A673 (cell line): Measurements from ENCODE around the gene MSH6. TPM values are rescaled to one million over a fixed set of nuclear protein-coding genes. Genes with fewer than 3 reads are reported as not detected.

Experiments used
- BruUV-seq: library from RNA; stranded (reverse); fragments of 400-500 nt; replicated peaks from 2 replicates; lab custom pipeline; 2021; lab: Mats Ljungman, UMichigan
- CTCF ChIA-PET: fragments of 300-600 bp; sonication (Branson Sonifier 250); formaldehyde crosslinking; loops from one replicate; lab custom pipeline; 2022; ENCODE audit warnings: antibody characterized with exemption; lab: Charles Lee
- POLR2A ChIA-PET: fragments of 300-600 bp; sonication (Branson Sonifier 250); formaldehyde crosslinking; loops from one replicate; lab custom pipeline; 2022; ENCODE audit warnings: antibody characterized with exemption; ENCODE audit not compliant: low non-redundant PET; lab: Charles Lee
- DNase-seq: peaks from one replicate; pipeline ENCODE4 v3.0.0-alpha.2; 2015; ENCODE audit warnings: low spot score
- H3K27ac ChIP-seq: fragments of 200-600 bp; sonication (generic); 2 replicates; pipeline ENCODE4 v1.5.1; 2016; ENCODE audit warnings: mixed run types, low read depth, mild to moderate bottlenecking, mixed read lengths, antibody characterized with exemption, low read length; ENCODE audit not compliant: poor library complexity, severe bottlenecking
- H3K27me3 ChIP-seq: fragments of 200-600 bp; sonication (generic); replicated peaks from 2 replicates; pipeline ENCODE4 v1.6.1; 2017; ENCODE audit warnings: mixed run types, low read depth, mild to moderate bottlenecking, mixed read lengths, antibody characterized with exemption, low read length; ENCODE audit not compliant: insufficient read depth, poor library complexity
- H3K36me3 ChIP-seq: fragments of 200-600 bp; sonication (generic); 2 replicates; pipeline ENCODE4 v1.6.1; 2016; ENCODE audit warnings: mixed run types, mild to moderate bottlenecking, mixed read lengths, antibody characterized with exemption, low read length; ENCODE audit not compliant: insufficient read depth, poor library complexity, severe bottlenecking
- H3K4me1 ChIP-seq: fragments of 200-600 bp; sonication (generic); 2 replicates; pipeline ENCODE4 v1.6.1; 2017; ENCODE audit warnings: mixed run types, mild to moderate bottlenecking, mixed read lengths, antibody characterized with exemption, low read length; ENCODE audit not compliant: insufficient read depth, poor library complexity, severe bottlenecking
- H3K4me3 ChIP-seq: fragments of 200-600 bp; sonication (generic); 2 replicates; pipeline ENCODE4 v1.5.1; 2016; ENCODE audit warnings: low read depth, mixed run types, mild to moderate bottlenecking, mixed read lengths, low read length; ENCODE audit not compliant: poor library complexity, severe bottlenecking
- H3K9me3 ChIP-seq: fragments of 200-600 bp; sonication (generic); 2 replicates; pipeline ENCODE4 v1.6.1; 2016; ENCODE audit warnings: mixed run types, low read depth, mild to moderate bottlenecking, mixed read lengths, antibody characterized with exemption, low read length; ENCODE audit not compliant: poor library complexity, severe bottlenecking
- CTCF ChIP-seq: fragments of 300-800, 200-600 bp; sonication (generic); conservative IDR thresholded peaks from 2 replicates; pipeline ENCODE4 v1.5.1; 2017; ENCODE audit warnings: low read depth, mild to moderate bottlenecking, antibody characterized with exemption, low read length, moderate library complexity, mixed read lengths
- EZH2 ChIP-seq: fragments of 200-600 bp; sonication (generic); IDR thresholded peaks from 2 replicates; pipeline ENCODE4 v1.6.1; 2017; ENCODE audit warnings: borderline replicate concordance, low read depth, mild to moderate bottlenecking, mixed read lengths, antibody characterized with exemption, low read length; ENCODE audit not compliant: poor library complexity, severe bottlenecking
- intact Hi-C: fragments of 100-400 bp; cut with micrococcal nuclease; formaldehyde crosslinking; loops from one replicate; pipeline ENCODE4 v1.10.0; 2022; ENCODE audit not compliant: unreplicated experiment
- total RNA-seq: library from RNA; stranded (reverse); gene quantifications from 2 replicates; pipeline ENCODE4 v1.2.3, GENCODE V29; 2021

The MSH6 gene
- total RNA-seq, 1 experiment from 2014 or later, result 182 TPM

DNA sequence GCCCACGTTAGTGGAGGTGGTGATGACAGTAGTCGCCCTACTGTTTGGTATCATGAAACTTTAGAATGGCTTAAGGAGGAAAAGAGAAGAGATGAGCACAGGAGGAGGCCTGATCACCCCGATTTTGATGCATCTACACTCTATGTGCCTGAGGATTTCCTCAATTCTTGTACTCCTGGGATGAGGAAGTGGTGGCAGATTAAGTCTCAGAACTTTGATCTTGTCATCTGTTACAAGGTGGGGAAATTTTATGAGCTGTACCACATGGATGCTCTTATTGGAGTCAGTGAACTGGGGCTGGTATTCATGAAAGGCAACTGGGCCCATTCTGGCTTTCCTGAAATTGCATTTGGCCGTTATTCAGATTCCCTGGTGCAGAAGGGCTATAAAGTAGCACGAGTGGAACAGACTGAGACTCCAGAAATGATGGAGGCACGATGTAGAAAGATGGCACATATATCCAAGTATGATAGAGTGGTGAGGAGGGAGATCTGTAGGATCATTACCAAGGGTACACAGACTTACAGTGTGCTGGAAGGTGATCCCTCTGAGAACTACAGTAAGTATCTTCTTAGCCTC, 16.2 kb downstream of the MSH6 start:
- BruUV-seq, result no TSS peak
- CTCF ChIA-PET, result no interaction called here

GRCh38 chr2:47801118-47801517, 18.2 kb downstream of the MSH6 start:
- Histone ChIP-seq H3K4me3 (no peak overlapping the region), H3K9me3 (peaks cover 11% of the 10 kb centered on the region), H3K4me1 (peaks cover 2% of the 10 kb centered on the region), H3K27me3 (no peaks in the 10 kb centered on the region), H3K27ac (no peak overlapping the region), H3K36me3 (peaks cover 98% of the 10 kb centered on the region)
- POLR2A ChIA-PET, result no interaction called here
- no peak for DNase-seq
- TF ChIP-seq CTCF (no peak), EZH2 (no peak)
- intact Hi-C loops, result no loop called here
- BruUV-seq, result no TSS peak
- CTCF ChIA-PET, result no interaction called here

More for the DNA sequence above, 16.2 kb downstream of the MSH6 start:
- Histone ChIP-seq H3K4me3 (no peak overlapping the region), H3K9me3 (peaks cover 11% of the 10 kb centered on the region), H3K27ac (no peak overlapping the region), H3K36me3 (peaks cover 100% of the 10 kb centered on the region), H3K27me3 (no peaks in the 10 kb centered on the region), H3K4me1 (no peaks in the 10 kb centered on the region)
- no peak for DNase-seq
- intact Hi-C loops, result no loop called here
- TF ChIP-seq CTCF (no peak), EZH2 (no peak)
- POLR2A ChIA-PET, result no interaction called here

DNA sequence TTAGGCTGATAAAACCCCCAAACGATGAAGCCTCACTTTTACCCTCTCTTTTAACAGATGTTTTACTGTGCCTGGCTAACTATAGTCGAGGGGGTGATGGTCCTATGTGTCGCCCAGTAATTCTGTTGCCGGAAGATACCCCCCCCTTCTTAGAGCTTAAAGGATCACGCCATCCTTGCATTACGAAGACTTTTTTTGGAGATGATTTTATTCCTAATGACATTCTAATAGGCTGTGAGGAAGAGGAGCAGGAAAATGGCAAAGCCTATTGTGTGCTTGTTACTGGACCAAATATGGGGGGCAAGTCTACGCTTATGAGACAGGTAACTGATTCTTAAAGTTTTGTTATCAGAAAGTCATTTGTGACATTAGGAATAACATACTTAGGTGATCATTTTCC, 20.4 kb downstream of the MSH6 start:
- no peaks in the 10 kb centered on the region for H3K27me3 ChIP-seq
- peaks cover 4% of the 10 kb centered on the region for H3K4me1 ChIP-seq
- TF ChIP-seq EZH2, result no peak
- POLR2A ChIA-PET, result no interaction called here
- DNase-seq, result no peak
- H3K9me3 ChIP-seq, result peaks cover 11% of the 10 kb centered on the region
- BruUV-seq, result no TSS peak
- H3K4me3 ChIP-seq, result no peak overlapping the region
- CTCF ChIA-PET, result no interaction called here
- H3K27ac ChIP-seq, result no peak overlapping the region
- intact Hi-C loops, result no loop called here
- H3K36me3 ChIP-seq, result peaks cover 98% of the 10 kb centered on the region

- ChIA-PET CTCF (no interaction called here), POLR2A (no interaction called here)
- H3K4me1 ChIP-seq, result peaks cover 4% of the 10 kb centered on the region
- peaks cover 11% of the 10 kb centered on the region for H3K9me3 ChIP-seq
- DNase-seq, result no peak
- peaks cover 98% of the 10 kb centered on the region for H3K36me3 ChIP-seq
- BruUV-seq, result no TSS peak
- intact Hi-C loops, result no loop called here
- H3K4me3 ChIP-seq, result no peak overlapping the region
- H3K27me3 ChIP-seq, result no peaks in the 10 kb centered on the region
- TF ChIP-seq EZH2 (no peak), CTCF (no peak)
- H3K27ac ChIP-seq, result no peak overlapping the region
These were observed 20.8 kb downstream of the MSH6 start for GRCh38 chr2:47803770-47804169.
